ENCODE measurements around the gene CPHXL2. TPM values are rescaled to one million over a fixed set of nuclear protein-coding genes. Genes with fewer than 3 reads are reported as not detected.

The CPHXL2 gene
- total and polyA plus RNA-seq, 2 experiments from 2014 or later: not detected

DNA sequence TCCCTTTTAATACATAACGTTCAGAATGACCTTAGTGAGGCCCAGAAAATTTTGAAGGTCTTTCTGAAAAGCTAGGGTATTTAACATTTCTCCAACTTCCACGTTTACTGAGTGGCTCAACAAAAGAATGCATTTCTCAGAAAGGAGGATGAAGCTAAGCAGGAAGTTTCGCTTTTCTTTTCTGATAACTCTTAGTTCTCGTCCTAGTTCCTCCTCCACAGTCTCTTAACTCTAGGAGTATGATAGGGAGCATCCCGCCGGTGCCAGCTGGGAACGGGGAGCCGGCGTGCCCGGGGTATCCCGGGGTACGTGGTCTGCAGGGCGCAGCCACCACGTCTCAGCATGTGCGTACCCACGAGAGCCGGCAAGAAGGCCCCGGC is 29.7 kb downstream of the CPHXL2 start:
- TF ChIP-seq, protein P1, sequence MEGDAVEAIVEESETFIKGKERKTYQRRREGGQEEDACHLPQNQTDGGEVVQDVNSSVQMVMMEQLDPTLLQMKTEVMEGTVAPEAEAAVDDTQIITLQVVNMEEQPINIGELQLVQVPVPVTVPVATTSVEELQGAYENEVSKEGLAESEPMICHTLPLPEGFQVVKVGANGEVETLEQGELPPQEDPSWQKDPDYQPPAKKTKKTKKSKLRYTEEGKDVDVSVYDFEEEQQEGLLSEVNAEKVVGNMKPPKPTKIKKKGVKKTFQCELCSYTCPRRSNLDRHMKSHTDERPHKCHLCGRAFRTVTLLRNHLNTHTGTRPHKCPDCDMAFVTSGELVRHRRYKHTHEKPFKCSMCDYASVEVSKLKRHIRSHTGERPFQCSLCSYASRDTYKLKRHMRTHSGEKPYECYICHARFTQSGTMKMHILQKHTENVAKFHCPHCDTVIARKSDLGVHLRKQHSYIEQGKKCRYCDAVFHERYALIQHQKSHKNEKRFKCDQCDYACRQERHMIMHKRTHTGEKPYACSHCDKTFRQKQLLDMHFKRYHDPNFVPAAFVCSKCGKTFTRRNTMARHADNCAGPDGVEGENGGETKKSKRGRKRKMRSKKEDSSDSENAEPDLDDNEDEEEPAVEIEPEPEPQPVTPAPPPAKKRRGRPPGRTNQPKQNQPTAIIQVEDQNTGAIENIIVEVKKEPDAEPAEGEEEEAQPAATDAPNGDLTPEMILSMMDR (IDR thresholded peaks at IDR 0.05; ENCODE audit: low read depth, low read length): no peak
- no peak for DNase-seq (ENCODE audit: low read depth in 1 of 2, low spot score in 1 of 2)
- H3K27me3 ChIP-seq: no peaks in the 10 kb centered on the region
- H3K27ac ChIP-seq: peak overlapping the region; percentile 85
- no peaks in the 10 kb centered on the region for H3K9me3 ChIP-seq (ENCODE audit: low read depth)
- H3K4me1 ChIP-seq (ENCODE audit: low read depth): peaks cover 17% of the 10 kb centered on the region
- H3K4me3 ChIP-seq: peak overlapping the region; percentile 61
- peaks cover 12% of the 10 kb centered on the region for H3K36me3 ChIP-seq

DNA sequence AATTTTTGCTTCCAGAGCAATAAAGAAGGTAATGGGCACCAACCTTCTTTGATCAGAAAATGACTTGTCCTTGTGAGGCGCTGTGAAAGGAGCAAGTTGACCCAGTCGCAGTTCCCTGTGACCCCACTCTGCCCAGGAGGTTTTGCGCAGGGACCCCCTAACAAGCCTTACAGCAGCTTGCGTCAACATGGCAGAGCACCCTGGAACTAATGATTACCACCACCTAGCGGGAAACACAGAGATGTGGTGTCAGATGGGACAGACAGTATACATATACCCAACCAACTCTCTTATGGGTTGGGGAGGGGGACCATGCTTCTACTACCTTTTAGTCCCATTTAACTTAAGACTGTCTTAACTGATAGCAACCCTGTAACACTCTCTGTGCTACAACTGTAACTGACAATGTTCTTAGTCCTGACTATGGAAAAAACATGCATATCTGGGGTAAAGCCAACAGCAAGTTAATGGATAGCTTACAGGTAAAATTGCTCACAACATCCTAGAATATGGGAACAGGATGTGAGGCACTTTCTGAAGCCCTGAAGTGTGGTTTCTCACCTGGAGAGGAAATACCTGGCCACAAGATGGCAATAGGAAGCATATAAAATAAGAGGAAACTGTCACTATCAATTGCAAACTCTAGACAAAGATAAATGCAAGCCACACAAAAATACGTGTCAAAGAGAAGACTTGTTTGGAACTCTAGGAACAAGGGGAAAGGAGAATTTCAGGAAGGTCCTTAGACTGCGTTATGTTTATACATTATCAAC is 32.4 kb downstream of the CPHXL2 start:
- peaks cover 32% of the 10 kb centered on the region for H3K36me3 ChIP-seq
- H3K9me3 ChIP-seq (ENCODE audit: low read depth): no peaks in the 10 kb centered on the region
- H3K4me1 ChIP-seq (ENCODE audit: low read depth): peaks cover 4% of the 10 kb centered on the region
- no peaks in the 10 kb centered on the region for H3K27me3 ChIP-seq
- TF ChIP-seq, protein P1 (IDR thresholded peaks at IDR 0.05; ENCODE audit: low read depth, low read length): no peak
- H3K27ac ChIP-seq: no peak overlapping the region
- DNase-seq (ENCODE audit: low read depth in 1 of 2, low spot score in 1 of 2): no peak
- no peak overlapping the region for H3K4me3 ChIP-seq

DNA sequence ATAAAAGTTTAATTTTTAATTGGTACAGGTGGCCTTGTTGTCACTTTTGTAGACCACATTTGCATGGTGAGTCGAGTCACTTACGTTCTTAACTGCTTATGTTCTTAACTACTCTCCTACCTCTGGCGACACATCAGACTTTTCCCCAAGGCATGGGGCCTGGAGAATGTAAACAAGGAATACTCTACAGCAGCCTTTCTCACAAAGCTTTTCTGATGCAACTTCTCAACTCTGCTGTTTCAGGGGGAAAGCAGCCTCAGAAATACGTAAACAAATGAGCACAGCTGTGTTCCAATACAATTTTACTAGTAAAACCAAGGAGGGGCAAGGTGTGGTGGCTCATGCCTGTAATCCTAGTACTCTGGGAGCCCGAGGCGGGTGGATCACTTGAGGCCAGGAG is 36.2 kb downstream of the CPHXL2 start:
- TF ChIP-seq, protein P1 (IDR thresholded peaks at IDR 0.05; ENCODE audit: low read depth, low read length): no peak
- Histone ChIP-seq H3K27me3 (no peaks in the 10 kb centered on the region), H3K4me1 (ENCODE audit: low read depth) (no peaks in the 10 kb centered on the region), H3K36me3 (peaks cover 41% of the 10 kb centered on the region), H3K9me3 (ENCODE audit: low read depth) (no peaks in the 10 kb centered on the region), H3K27ac (no peak overlapping the region), H3K4me3 (no peak overlapping the region)
- no peak for DNase-seq (ENCODE audit: low read depth in 1 of 2, low spot score in 1 of 2)

DNA sequence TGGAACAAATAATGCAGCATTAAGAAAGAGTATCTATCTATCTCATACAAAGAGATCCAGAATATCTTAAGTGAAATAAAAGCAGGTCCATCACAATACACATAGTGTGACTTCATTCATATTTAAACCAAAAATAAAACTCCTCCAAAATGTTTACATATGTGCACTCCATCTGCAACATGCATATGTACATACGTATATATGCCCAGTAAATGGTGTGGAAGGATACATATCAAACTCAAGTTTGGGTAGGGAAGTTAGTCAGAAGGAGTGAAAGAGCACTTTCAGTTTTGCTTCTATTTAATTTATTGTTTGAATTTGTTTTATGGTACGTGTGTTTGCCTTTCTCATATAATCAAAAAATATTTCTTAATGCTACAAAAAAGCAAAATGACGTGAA is 41.8 kb downstream of the CPHXL2 start:
- Histone ChIP-seq H3K36me3 (peaks cover 47% of the 10 kb centered on the region), H3K9me3 (ENCODE audit: low read depth) (no peaks in the 10 kb centered on the region), H3K4me1 (ENCODE audit: low read depth) (no peaks in the 10 kb centered on the region), H3K27me3 (no peaks in the 10 kb centered on the region), H3K4me3 (no peak overlapping the region), H3K27ac (no peak overlapping the region)
- TF ChIP-seq, protein P1 (IDR thresholded peaks at IDR 0.05; ENCODE audit: low read depth, low read length): no peak
- no peak for DNase-seq (ENCODE audit: low read depth in 1 of 2, low spot score in 1 of 2)

DNA sequence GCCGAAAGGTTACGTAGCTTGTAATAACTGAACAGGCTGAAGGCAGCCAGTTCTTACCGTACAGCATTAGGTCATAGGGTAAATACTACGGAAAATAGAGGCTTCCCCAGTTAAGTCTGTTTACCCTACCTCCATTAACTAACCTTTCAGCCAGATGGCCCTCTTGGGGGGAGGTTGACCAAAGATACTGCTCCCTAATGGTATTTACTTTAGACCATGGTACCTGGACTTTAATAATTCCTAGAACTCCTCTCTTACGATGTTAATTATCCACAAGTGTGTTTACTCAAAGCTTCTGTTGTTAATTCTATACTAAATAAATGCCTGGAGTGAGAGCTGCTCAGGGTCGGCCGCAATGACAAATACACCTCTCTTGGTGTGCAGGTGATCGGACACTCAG is 44.0 kb downstream of the CPHXL2 start:
- no peak overlapping the region for H3K4me3 ChIP-seq
- no peak overlapping the region for H3K27ac ChIP-seq
- H3K9me3 ChIP-seq (ENCODE audit: low read depth): no peaks in the 10 kb centered on the region
- no peaks in the 10 kb centered on the region for H3K27me3 ChIP-seq
- no peak for DNase-seq (ENCODE audit: low read depth in 1 of 2, low spot score in 1 of 2)
- no peaks in the 10 kb centered on the region for H3K4me1 ChIP-seq (ENCODE audit: low read depth)
- H3K36me3 ChIP-seq: peaks cover 49% of the 10 kb centered on the region
- TF ChIP-seq, protein P1 (IDR thresholded peaks at IDR 0.05; ENCODE audit: low read depth, low read length): no peak
